Panc1 (cell line): ENCODE results near the gene ADARB2. TPM values are rescaled to one million over a fixed set of nuclear protein-coding genes. Genes with fewer than 3 reads are reported as not detected.
A peak's percentile ranks its signal among the peaks of the same experiment; 100 is the strongest.
"Not testable (repeated sequence)": the region's sequence is repeated elsewhere in the genome, so short reads cannot be mapped to it uniquely, and the experiment has no call there.

Source experiments
- ATAC-seq: fragments of 200-7000 bp; cut with Tn5 transposase; 2 replicates; pipeline ENCODE4 v1.9.1; 2020; ENCODE audit warnings: mild to moderate bottlenecking, moderate library complexity
- BruUV-seq: library from RNA; stranded (reverse); fragments of 400-500 nt; replicated peaks from 2 replicates; lab custom pipeline; 2021; lab: Mats Ljungman, UMichigan
- CTCF ChIA-PET: fragments of 300-600 bp; sonication (Branson Sonifier 250); formaldehyde crosslinking; loops from one replicate; lab custom pipeline; 2022; ENCODE audit warnings: antibody characterized with exemption; lab: Charles Lee
- POLR2A ChIA-PET: fragments of 300-600 bp; sonication (Branson Sonifier 250); formaldehyde crosslinking; loops from one replicate; lab custom pipeline; 2022; ENCODE audit warnings: antibody characterized with exemption; lab: Charles Lee
- DNase-seq: peaks from one replicate; pipeline ENCODE4 v3.0.0-alpha.2; 2010; ENCODE audit warnings: low read depth, low spot score
- H3K27ac ChIP-seq: 2 replicates; pipeline ENCODE4 v1.5.1; 2011; ENCODE audit warnings: mild to moderate bottlenecking, low read length, inconsistent platforms
- H3K27me3 ChIP-seq: fragments of 200-500 bp; sonication (Bioruptor generic); 2 replicates; pipeline ENCODE4 v1.6.0; 2014; ENCODE audit warnings: low read length, inconsistent platforms; ENCODE audit not compliant: control insufficient read depth, insufficient read depth
- H3K36me3 ChIP-seq: fragments of 200-500 bp; sonication (Bioruptor generic); 2 replicates; pipeline ENCODE4 v1.5.1; 2014; ENCODE audit warnings: inconsistent platforms, mild to moderate bottlenecking, low read length, moderate library complexity; ENCODE audit not compliant: control insufficient read depth, insufficient read depth
- H3K4me1 ChIP-seq: 2 replicates; pipeline ENCODE4 v1.5.1; 2011; ENCODE audit warnings: inconsistent platforms, mild to moderate bottlenecking, low read length, moderate library complexity; ENCODE audit not compliant: control insufficient read depth, insufficient read depth
- H3K4me3 ChIP-seq, 2 experiments: 2 replicates each; pipeline ENCODE4 v1.5.1; 2011 to 2012; ENCODE audit warnings: low read depth in 2 of 2, low read length in 2 of 2, mild to moderate bottlenecking in 2 of 2, inconsistent platforms in 1 of 2, moderate library complexity in 1 of 2
- H3K9me3 ChIP-seq: fragments of 200-500 bp; sonication (Bioruptor generic); 2 replicates; pipeline ENCODE4 v1.5.1; 2014; ENCODE audit warnings: low read depth, mild to moderate bottlenecking, inconsistent platforms, low read length, moderate library complexity; ENCODE audit not compliant: control insufficient read depth, insufficient read depth
- POLR2AphosphoS5 ChIP-seq: IDR thresholded peaks from 2 replicates; pipeline ENCODE4 v1.6.1; 2012; ENCODE audit warnings: mild to moderate bottlenecking, low read depth, low read length, moderate library complexity
- SIN3A ChIP-seq: IDR thresholded peaks from 2 replicates; pipeline ENCODE4 v1.6.1; 2012; ENCODE audit warnings: low read depth, mild to moderate bottlenecking, low read length, moderate library complexity, borderline replicate concordance; ENCODE audit not compliant: insufficient read depth
- TCF7L2 ChIP-seq: IDR thresholded peaks from 2 replicates; pipeline ENCODE4 v1.6.1; 2011; ENCODE audit warnings: mild to moderate bottlenecking, low read depth, low read length, inconsistent platforms
- in situ Hi-C: cut with HindIII; loops from 2 replicates; pipeline ENCODE4 v1.10.0; 2016; ENCODE audit warnings: low sequenced_read_pairs, low pct_unique_long_range_greater_than_20kb
- intact Hi-C: fragments of 100-400 bp; cut with micrococcal nuclease; formaldehyde crosslinking; loops from one replicate; pipeline ENCODE4 v1.10.0; 2022; ENCODE audit not compliant: unreplicated experiment
- total RNA-seq: library from RNA; stranded (reverse); gene quantifications from one replicate; pipeline ENCODE4 v1.2.1, GENCODE V29; 2021; ENCODE audit not compliant: unreplicated experiment
- TF ChIP-seq, protein P1 (sequence below), 2 experiments: IDR thresholded peaks; 2 replicates each; pipeline ENCODE4 v1.6.1; 2011 to 2012; ENCODE audit warnings: low read depth in 2 of 2, control low read depth in 1 of 2, low read length in 1 of 2, mild to moderate bottlenecking in 1 of 2, moderate library complexity in 1 of 2; ENCODE audit not compliant: insufficient read depth in 1 of 2
- TF ChIP-seq, protein P2 (sequence below): fragments of 450-650 bp; IDR thresholded peaks from 2 replicates; pipeline ENCODE4 v1.5.1; 2017; ENCODE audit warnings: mild to moderate bottlenecking

The ADARB2 gene
- total RNA-seq, 1 experiment from 2014 or later = 0.31 TPM

DNA sequence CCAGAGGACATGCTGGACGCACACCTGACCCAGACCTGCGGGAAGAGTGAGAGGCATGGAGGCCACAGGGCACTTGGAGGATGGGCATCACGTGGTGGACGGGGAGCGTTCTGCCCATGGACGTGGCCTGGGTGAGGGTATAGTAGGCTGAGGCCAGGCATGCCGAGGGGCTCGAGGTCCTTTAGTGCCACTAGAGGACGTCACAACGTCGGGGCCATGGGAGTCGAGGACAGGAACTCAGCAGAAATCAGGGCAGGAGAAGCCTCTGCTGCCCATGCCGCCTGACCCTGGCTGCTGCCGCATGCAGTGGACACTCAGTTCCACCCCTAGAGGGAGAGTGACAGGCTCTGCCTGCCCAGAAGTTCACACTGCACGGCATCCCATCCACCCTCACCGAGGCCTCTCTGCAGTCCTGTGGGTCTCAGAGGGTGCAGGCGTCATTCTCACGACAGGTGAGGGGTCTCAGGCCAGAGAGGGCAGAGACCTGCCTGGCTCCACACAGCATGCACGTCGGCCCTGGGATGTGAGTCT, 198.7 kb downstream of the ADARB2 start:
- intact Hi-C loops = no loop called here
- POLR2A ChIA-PET = no interaction called here
- H3K9me3 ChIP-seq = no peaks in the 10 kb centered on the region
- in situ Hi-C loops = no loop called here
- DNase-seq (no peak), ATAC-seq (0 out of 2 replicates have a peak, but pooled peaks have one; percentile 63)
- no peak overlapping the region for H3K4me3 ChIP-seq
- H3K27ac ChIP-seq = no peak overlapping the region
- H3K36me3 ChIP-seq = no peaks in the 10 kb centered on the region
- H3K4me1 ChIP-seq = no peaks in the 10 kb centered on the region
- no peaks in the 10 kb centered on the region for H3K27me3 ChIP-seq
- TF ChIP-seq SIN3A = no peak
- BruUV-seq = no TSS peak
- CTCF ChIA-PET = no interaction called here

DNA sequence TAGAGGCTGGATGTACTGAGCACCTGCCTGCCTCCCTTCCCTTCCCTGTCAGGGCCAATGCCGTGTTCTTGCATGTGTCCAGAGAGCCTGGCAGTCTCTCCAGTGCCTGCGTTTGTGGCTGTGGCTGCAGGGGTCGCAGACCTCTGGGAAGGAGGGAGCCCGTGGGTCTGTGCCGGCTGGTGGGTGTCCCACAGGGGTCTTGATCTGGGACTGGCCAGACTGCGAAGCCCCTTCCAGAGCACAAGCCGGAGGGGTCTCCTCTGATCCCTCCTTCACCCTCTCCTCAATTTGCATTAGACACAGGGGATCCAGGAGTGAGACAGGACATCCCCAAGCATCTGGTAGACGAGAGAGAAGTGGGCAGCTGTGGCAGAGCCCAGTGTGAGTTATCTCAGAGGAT, 199.2 kb downstream of the ADARB2 start:
- TF ChIP-seq, protein P1, sequence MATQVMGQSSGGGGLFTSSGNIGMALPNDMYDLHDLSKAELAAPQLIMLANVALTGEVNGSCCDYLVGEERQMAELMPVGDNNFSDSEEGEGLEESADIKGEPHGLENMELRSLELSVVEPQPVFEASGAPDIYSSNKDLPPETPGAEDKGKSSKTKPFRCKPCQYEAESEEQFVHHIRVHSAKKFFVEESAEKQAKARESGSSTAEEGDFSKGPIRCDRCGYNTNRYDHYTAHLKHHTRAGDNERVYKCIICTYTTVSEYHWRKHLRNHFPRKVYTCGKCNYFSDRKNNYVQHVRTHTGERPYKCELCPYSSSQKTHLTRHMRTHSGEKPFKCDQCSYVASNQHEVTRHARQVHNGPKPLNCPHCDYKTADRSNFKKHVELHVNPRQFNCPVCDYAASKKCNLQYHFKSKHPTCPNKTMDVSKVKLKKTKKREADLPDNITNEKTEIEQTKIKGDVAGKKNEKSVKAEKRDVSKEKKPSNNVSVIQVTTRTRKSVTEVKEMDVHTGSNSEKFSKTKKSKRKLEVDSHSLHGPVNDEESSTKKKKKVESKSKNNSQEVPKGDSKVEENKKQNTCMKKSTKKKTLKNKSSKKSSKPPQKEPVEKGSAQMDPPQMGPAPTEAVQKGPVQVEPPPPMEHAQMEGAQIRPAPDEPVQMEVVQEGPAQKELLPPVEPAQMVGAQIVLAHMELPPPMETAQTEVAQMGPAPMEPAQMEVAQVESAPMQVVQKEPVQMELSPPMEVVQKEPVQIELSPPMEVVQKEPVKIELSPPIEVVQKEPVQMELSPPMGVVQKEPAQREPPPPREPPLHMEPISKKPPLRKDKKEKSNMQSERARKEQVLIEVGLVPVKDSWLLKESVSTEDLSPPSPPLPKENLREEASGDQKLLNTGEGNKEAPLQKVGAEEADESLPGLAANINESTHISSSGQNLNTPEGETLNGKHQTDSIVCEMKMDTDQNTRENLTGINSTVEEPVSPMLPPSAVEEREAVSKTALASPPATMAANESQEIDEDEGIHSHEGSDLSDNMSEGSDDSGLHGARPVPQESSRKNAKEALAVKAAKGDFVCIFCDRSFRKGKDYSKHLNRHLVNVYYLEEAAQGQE (IDR thresholded peaks at IDR 0.05; ENCODE audit: insufficient read depth in 1 of 2, low read depth in 2 of 2, low read length in 1 of 2) = no peak
- TF ChIP-seq TCF7L2 (no peak), SIN3A (no peak), POLR2AphosphoS5 (no peak)
- TF ChIP-seq, protein P2, sequence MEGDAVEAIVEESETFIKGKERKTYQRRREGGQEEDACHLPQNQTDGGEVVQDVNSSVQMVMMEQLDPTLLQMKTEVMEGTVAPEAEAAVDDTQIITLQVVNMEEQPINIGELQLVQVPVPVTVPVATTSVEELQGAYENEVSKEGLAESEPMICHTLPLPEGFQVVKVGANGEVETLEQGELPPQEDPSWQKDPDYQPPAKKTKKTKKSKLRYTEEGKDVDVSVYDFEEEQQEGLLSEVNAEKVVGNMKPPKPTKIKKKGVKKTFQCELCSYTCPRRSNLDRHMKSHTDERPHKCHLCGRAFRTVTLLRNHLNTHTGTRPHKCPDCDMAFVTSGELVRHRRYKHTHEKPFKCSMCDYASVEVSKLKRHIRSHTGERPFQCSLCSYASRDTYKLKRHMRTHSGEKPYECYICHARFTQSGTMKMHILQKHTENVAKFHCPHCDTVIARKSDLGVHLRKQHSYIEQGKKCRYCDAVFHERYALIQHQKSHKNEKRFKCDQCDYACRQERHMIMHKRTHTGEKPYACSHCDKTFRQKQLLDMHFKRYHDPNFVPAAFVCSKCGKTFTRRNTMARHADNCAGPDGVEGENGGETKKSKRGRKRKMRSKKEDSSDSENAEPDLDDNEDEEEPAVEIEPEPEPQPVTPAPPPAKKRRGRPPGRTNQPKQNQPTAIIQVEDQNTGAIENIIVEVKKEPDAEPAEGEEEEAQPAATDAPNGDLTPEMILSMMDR = no peak
- no peaks in the 10 kb centered on the region for H3K9me3 ChIP-seq
- intact Hi-C loops = no loop called here
- no peak overlapping the region for H3K27ac ChIP-seq
- BruUV-seq = no TSS peak
- H3K36me3 ChIP-seq = no peaks in the 10 kb centered on the region
- ChIA-PET CTCF (no interaction called here), POLR2A (no interaction called here)
- H3K4me3 ChIP-seq = no peak overlapping the region
- H3K27me3 ChIP-seq = no peaks in the 10 kb centered on the region
- DNase-seq (no peak), ATAC-seq (no peak)
- H3K4me1 ChIP-seq = no peaks in the 10 kb centered on the region
- in situ Hi-C loops = no loop called here

DNA sequence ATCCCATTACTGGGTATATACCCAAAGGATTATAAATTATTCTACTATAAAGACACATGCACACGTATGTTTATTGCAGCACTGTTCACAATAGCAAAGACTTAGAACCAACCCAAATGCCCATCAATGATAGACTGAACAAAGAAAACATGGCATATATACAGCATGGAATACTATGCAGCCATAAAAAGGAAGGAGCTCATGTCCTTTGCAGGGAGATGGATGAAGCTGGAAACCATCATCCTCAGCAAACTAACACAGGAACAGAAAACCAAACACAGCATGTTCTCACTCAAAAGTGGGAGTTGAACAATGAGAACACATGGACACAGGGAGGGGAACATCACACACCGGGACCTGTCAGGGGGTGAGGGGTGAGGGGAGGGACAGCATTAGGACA, 199.9 kb downstream of the ADARB2 start:
- H3K27ac ChIP-seq, H3K36me3 ChIP-seq, H3K9me3 ChIP-seq, in situ Hi-C loops, ATAC-seq, CTCF ChIA-PET, H3K27me3 ChIP-seq, DNase-seq, H3K4me3 ChIP-seq, H3K4me1 ChIP-seq, BruUV-seq, intact Hi-C loops, POLR2A ChIA-PET: not testable (repeated sequence)
